ENCODE results near the gene PTPA. TPM values are rescaled to one million over a fixed set of nuclear protein-coding genes. Genes with fewer than 3 reads are reported as not detected.

The PTPA gene
- total and polyA plus RNA-seq, 9 of the 15 experiments (the other 6 are each of a cell fraction or from before 2014, with no cell fraction given), result 1.7 to 121 (median 72.6) TPM

- TF ChIP-seq SAFB (IDR thresholded peaks at IDR 0.05; ENCODE audit: borderline replicate concordance, low read depth, low read length) (no peak), ZNF76 (CRISPR knock-in tag; IDR thresholded peaks at IDR 0.05; ENCODE audit: borderline replicate concordance) (no peak), RUNX1 (IDR thresholded peaks at IDR 0.05; ENCODE audit: low read depth) (no peak), CTCFL (IDR thresholded peaks at IDR 0.05; ENCODE audit: borderline replicate concordance, insufficient read depth, low read depth, low read length, poor library complexity, severe bottlenecking) (no peak), THRB (CRISPR knock-in tag; conservative IDR thresholded peaks at IDR 0.05) (no peak), MYNN (IDR thresholded peaks at IDR 0.05) (no peak), MYNN (CRISPR knock-in tag; IDR thresholded peaks at IDR 0.05) (no peak), POLR3G (IDR thresholded peaks at IDR 0.05; ENCODE audit: extremely low read depth, insufficient read length, insufficient replicate concordance) (no peak), PYGO2 (tag; IDR thresholded peaks at IDR 0.05) (no peak), CC2D1A (IDR thresholded peaks at IDR 0.05) (no peak), E2F3 (CRISPR knock-in tag; IDR thresholded peaks at IDR 0.05) (no peak), MYC (IDR thresholded peaks at IDR 0.05; ENCODE audit: low read depth, low read length) (0 out of 2 replicates have a peak, but pooled peaks have one; percentile 8), MYC (CRISPR knock-in tag; IDR thresholded peaks at IDR 0.05; ENCODE audit: borderline replicate concordance, low read depth) (no peak), SRF (CRISPR knock-in tag; IDR thresholded peaks at IDR 0.05) (no peak), CEBPG (CRISPR knock-in tag; IDR thresholded peaks at IDR 0.05) (no peak), CEBPG (tag; conservative IDR thresholded peaks at IDR 0.05 in 1 of 2, IDR thresholded peaks at IDR 0.05 in 1 of 2) (no peak), ZNF124 (CRISPR knock-in tag; IDR thresholded peaks at IDR 0.05) (no peak), TAF9B (IDR thresholded peaks at IDR 0.05; ENCODE audit: partially characterized antibody) (no peak), ZHX1 (conservative IDR thresholded peaks at IDR 0.05; ENCODE audit: low read length) (no peak), C11orf30 (IDR thresholded peaks at IDR 0.05; ENCODE audit: low read depth) (no peak), NRF1 (conservative IDR thresholded peaks at IDR 0.05 in 1 of 2, IDR thresholded peaks at IDR 0.05 in 1 of 2) (no peak), ZNF12 (CRISPR knock-in tag; IDR thresholded peaks at IDR 0.05) (no peak)
- TF ChIP-seq, protein P1, sequence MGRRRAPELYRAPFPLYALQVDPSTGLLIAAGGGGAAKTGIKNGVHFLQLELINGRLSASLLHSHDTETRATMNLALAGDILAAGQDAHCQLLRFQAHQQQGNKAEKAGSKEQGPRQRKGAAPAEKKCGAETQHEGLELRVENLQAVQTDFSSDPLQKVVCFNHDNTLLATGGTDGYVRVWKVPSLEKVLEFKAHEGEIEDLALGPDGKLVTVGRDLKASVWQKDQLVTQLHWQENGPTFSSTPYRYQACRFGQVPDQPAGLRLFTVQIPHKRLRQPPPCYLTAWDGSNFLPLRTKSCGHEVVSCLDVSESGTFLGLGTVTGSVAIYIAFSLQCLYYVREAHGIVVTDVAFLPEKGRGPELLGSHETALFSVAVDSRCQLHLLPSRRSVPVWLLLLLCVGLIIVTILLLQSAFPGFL (CRISPR knock-in tag; IDR thresholded peaks at IDR 0.05), result no peak
These were observed 425 bp downstream of the PTPA start (continued) for GRCh38 chr9:129111528-129112151.
